GM23338 (cell line): ENCODE results near the gene UBASH3A. TPM values are rescaled to one million over a fixed set of nuclear protein-coding genes. Genes with fewer than 3 reads are reported as not detected.

Experiments
- ATAC-seq: fragments of 200-7000 bp; cut with Tn5 transposase; 3 replicates; pipeline ENCODE4 v1.9.1; 2020
- DNase-seq: peaks from one replicate; pipeline ENCODE4 v3.0.0-alpha.2; 2015; ENCODE audit warnings: low spot score
- H2AFZ ChIP-seq: fragments of 200-600 bp; sonication (generic); 2 replicates; pipeline ENCODE4 v1.8.0; 2016; ENCODE audit warnings: antibody characterized with exemption, mild to moderate bottlenecking, moderate library complexity
- H3F3A ChIP-seq: fragments of 200-600 bp; sonication (generic); replicated peaks from 2 replicates; pipeline ENCODE4 v1.8.0; 2017; ENCODE audit warnings: antibody characterized with exemption, mixed run types, low read depth
- H3K27ac ChIP-seq: fragments of 200-600 bp; sonication (generic); 2 replicates; pipeline ENCODE4 v1.6.1; 2016; ENCODE audit warnings: low read depth
- H3K27me3 ChIP-seq: fragments of 200-600 bp; sonication (generic); 2 replicates; pipeline ENCODE4 v1.8.0; 2016; ENCODE audit warnings: mild to moderate bottlenecking, mixed run types, moderate library complexity; ENCODE audit not compliant: insufficient read depth
- H3K36me3 ChIP-seq: fragments of 200-600 bp; sonication (generic); 2 replicates; pipeline ENCODE4 v1.8.0; 2016; ENCODE audit warnings: mild to moderate bottlenecking; ENCODE audit not compliant: insufficient read depth
- H3K4me1 ChIP-seq: fragments of 200-600 bp; sonication (generic); 2 replicates; pipeline ENCODE4 v1.8.0; 2016; ENCODE audit warnings: mild to moderate bottlenecking, moderate library complexity; ENCODE audit not compliant: insufficient read depth
- H3K4me2 ChIP-seq: fragments of 200-600 bp; sonication (generic); 2 replicates; pipeline ENCODE4 v1.7.1; 2017; ENCODE audit warnings: mixed run types
- H3K4me3 ChIP-seq: fragments of 200-600 bp; sonication (generic); 2 replicates; pipeline ENCODE4 v1.6.1; 2016; ENCODE audit warnings: mixed run types
- H3K79me2 ChIP-seq: fragments of 200-600 bp; sonication (generic); replicated peaks from 2 replicates; pipeline ENCODE4 v1.8.0; 2017; ENCODE audit warnings: mild to moderate bottlenecking; ENCODE audit not compliant: insufficient read depth
- H3K9me2 ChIP-seq: fragments of 200-600 bp; sonication (generic); 2 replicates; pipeline ENCODE4 v1.8.0; 2017; ENCODE audit not compliant: insufficient read depth
- H4K20me1 ChIP-seq: fragments of 200-600 bp; sonication (generic); replicated peaks from 2 replicates; pipeline ENCODE4 v1.8.0; 2017; ENCODE audit warnings: mild to moderate bottlenecking; ENCODE audit not compliant: insufficient read depth
- H3K27ac Mint-ChIP-seq: 2 replicates; pipeline ENCODE4 v1.8.0; 2020; ENCODE audit warnings: inconsistent platforms, mild to moderate bottlenecking, moderate library complexity, mixed read lengths
- H3K27me3 Mint-ChIP-seq: 3 replicates; pipeline ENCODE4 v1.8.0; 2022; ENCODE audit warnings: low read depth, mild to moderate bottlenecking, moderate library complexity, mixed read lengths, inconsistent platforms; ENCODE audit not compliant: insufficient read depth, poor library complexity
- H3K36me3 Mint-ChIP-seq: 3 replicates; pipeline ENCODE4 v1.8.0; 2021; ENCODE audit warnings: low read depth, mild to moderate bottlenecking, inconsistent platforms, moderate library complexity, mixed read lengths
- H3K4me1 Mint-ChIP-seq: 3 replicates; pipeline ENCODE4 v1.8.0; 2020; ENCODE audit warnings: mild to moderate bottlenecking, inconsistent platforms, mixed read lengths
- H3K4me3 Mint-ChIP-seq: 3 replicates; pipeline ENCODE4 v1.8.0; 2021; ENCODE audit warnings: moderate library complexity, mild to moderate bottlenecking, inconsistent platforms, mixed read lengths
- H3K9me3 Mint-ChIP-seq: 3 replicates; pipeline ENCODE4 v1.8.0; 2020; ENCODE audit warnings: moderate library complexity, mild to moderate bottlenecking, inconsistent platforms, mixed read lengths
- ETS1 ChIP-seq: IDR thresholded peaks from 2 replicates; pipeline ENCODE4 v1.6.1; 2016; ENCODE audit warnings: antibody characterized with exemption
- EZH2 ChIP-seq: fragments of 200-600 bp; sonication (generic); IDR thresholded peaks from one replicate; pipeline ENCODE4 v1.8.0; 2017; ENCODE audit warnings: antibody characterized with exemption, mild to moderate bottlenecking, low read depth; ENCODE audit not compliant: unreplicated experiment
- EZH2phosphoT487 ChIP-seq: fragments of 200-600 bp; sonication (generic); IDR thresholded peaks from one replicate; pipeline ENCODE4 v1.8.1; 2018; ENCODE audit warnings: antibody characterized with exemption; ENCODE audit not compliant: unreplicated experiment
- JUNB ChIP-seq: IDR thresholded peaks from one replicate; pipeline ENCODE4 v1.6.1; 2016; ENCODE audit warnings: antibody characterized with exemption; ENCODE audit not compliant: unreplicated experiment
- NANOG ChIP-seq: IDR thresholded peaks from 2 replicates; pipeline ENCODE4 v1.6.1; 2016; ENCODE audit warnings: antibody characterized with exemption, borderline replicate concordance
- STAT1 ChIP-seq: IDR thresholded peaks from one replicate; pipeline ENCODE4 v1.6.1; 2016; ENCODE audit warnings: antibody characterized with exemption; ENCODE audit not compliant: unreplicated experiment
- ZNF114 ChIP-seq: fragments of 250-450 bp; sonication (Bioruptor Pico); IDR thresholded peaks from 2 replicates; pipeline ENCODE4 v1.5.0; 2020; ENCODE audit warnings: mild to moderate bottlenecking, moderate library complexity
- ZNF462 ChIP-seq: fragments of 250-450 bp; sonication (Bioruptor Pico); IDR thresholded peaks from 2 replicates; pipeline ENCODE4 v1.5.0; 2020; ENCODE audit warnings: mild to moderate bottlenecking, moderate library complexity
- polyA plus RNA-seq: library from polyadenylated mRNA; unstranded; fragments of >200 nt; fragmentation: Nextera tagmentation; extraction: Ambion mirVana; gene quantifications from 2 replicates; pipeline ENCODE4 v1.2.1, GENCODE V29; 2016
- total RNA-seq: library from RNA; depleted of rRNA; stranded (reverse); fragments of >200 nt; shearing (Covaris generic); gene quantifications from 2 replicates; pipeline ENCODE4 v1.2.3, GENCODE V29; 2014
- TF ChIP-seq, protein P1 (sequence below), 2 experiments: fragments of 200-600 bp in 1 of 2; sonication (generic) in 1 of 2; conservative IDR thresholded peaks; 2 replicates each; pipeline versions ENCODE4 v1.5.1 to v1.6.1; 2016 to 2017; ENCODE audit warnings: antibody characterized with exemption in 2 of 2, low read depth in 2 of 2, mild to moderate bottlenecking in 2 of 2, moderate library complexity in 1 of 2

UBASH3A gene
- total and polyA plus RNA-seq, 2 experiments from 2014 or later: not detected

- no peak for TF ChIP-seq EZH2phosphoT487
- no peak for TF ChIP-seq ETS1
- no peak for TF ChIP-seq JUNB
- no peak for TF ChIP-seq STAT1
- no peak for TF ChIP-seq ZNF114 (CRISPR knock-in tag)
Measured at GRCh38 chr21:42471716-42472330, 68.1 kb downstream of the UBASH3A start (continued).

DNA sequence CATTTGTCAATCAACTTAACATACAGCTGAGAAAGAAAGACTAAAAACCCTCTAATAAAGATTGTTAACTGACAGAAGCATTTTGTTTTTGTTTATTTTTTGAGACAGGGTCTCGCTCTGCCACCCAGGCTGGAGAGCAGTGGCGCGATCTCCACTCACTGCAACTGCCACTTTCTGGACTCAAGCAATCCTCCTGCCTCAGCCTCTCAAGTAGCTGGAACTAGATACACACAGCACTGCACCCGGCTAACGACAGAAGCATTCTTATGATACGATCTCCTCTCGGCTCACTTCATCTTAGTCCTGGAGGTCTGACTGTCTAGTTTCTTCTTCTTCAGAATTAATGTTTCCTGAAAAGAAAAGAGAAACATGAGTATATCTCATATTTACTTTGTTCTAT is 68.8 kb downstream of the UBASH3A start:
- no peaks in the 10 kb centered on the region for H3K79me2 ChIP-seq
- no peak overlapping the region for H2AFZ ChIP-seq
- Mint-ChIP-seq H3K27ac (no peak overlapping the region), H3K36me3 (no peaks in the 10 kb centered on the region), H3K4me1 (peaks cover 24% of the 10 kb centered on the region), H3K27me3 (peaks cover 6% of the 10 kb centered on the region), H3K9me3 (no peaks in the 10 kb centered on the region), H3K4me3 (no peak overlapping the region)
- TF ChIP-seq NANOG: no peak
- TF ChIP-seq ZNF462 (CRISPR knock-in tag): no peak
- TF ChIP-seq JUNB: no peak
- no peak for TF ChIP-seq EZH2
- no peak for TF ChIP-seq STAT1
- TF ChIP-seq ZNF114 (CRISPR knock-in tag): no peak
- TF ChIP-seq, protein P1, sequence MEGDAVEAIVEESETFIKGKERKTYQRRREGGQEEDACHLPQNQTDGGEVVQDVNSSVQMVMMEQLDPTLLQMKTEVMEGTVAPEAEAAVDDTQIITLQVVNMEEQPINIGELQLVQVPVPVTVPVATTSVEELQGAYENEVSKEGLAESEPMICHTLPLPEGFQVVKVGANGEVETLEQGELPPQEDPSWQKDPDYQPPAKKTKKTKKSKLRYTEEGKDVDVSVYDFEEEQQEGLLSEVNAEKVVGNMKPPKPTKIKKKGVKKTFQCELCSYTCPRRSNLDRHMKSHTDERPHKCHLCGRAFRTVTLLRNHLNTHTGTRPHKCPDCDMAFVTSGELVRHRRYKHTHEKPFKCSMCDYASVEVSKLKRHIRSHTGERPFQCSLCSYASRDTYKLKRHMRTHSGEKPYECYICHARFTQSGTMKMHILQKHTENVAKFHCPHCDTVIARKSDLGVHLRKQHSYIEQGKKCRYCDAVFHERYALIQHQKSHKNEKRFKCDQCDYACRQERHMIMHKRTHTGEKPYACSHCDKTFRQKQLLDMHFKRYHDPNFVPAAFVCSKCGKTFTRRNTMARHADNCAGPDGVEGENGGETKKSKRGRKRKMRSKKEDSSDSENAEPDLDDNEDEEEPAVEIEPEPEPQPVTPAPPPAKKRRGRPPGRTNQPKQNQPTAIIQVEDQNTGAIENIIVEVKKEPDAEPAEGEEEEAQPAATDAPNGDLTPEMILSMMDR (conservative IDR thresholded peaks at IDR 0.05; ENCODE audit: low read depth in 2 of 2): no peak
- DNase-seq (no peak), ATAC-seq (no peak)
- H3K27ac ChIP-seq: no peak overlapping the region
- no peaks in the 10 kb centered on the region for H3K27me3 ChIP-seq
- H3K36me3 ChIP-seq: no peaks in the 10 kb centered on the region
- peaks cover 7% of the 10 kb centered on the region for H3K4me1 ChIP-seq
- no peak overlapping the region for H3K4me3 ChIP-seq
- no peaks in the 10 kb centered on the region for H3F3A ChIP-seq
- H4K20me1 ChIP-seq: no peaks in the 10 kb centered on the region
- no peak overlapping the region for H3K4me2 ChIP-seq
- H3K9me2 ChIP-seq: no peaks in the 10 kb centered on the region
